Activated CD4-positive, alpha-beta memory T cell treated with anti-CD3 and anti-CD28 coated beads, Interleukin-2, amount 10 ng/mL, durations not matched to agents 7 days and 5 days (primary cell): ENCODE measurements around the gene PXDN. TPM values are rescaled to one million over a fixed set of nuclear protein-coding genes. Genes with fewer than 3 reads are reported as not detected.
"Not testable (repeated sequence)": the region's sequence is repeated elsewhere in the genome, so short reads cannot be mapped to it uniquely, and the experiment has no call there.

Experiments
- CTCF ChIA-PET: fragments of 350-600 bp; sonication (Branson Sonifier 250); formaldehyde crosslinking; loops from one replicate; lab custom pipeline; 2021; ENCODE audit warnings: antibody characterized with exemption, inconsistent platforms; lab: Charles Lee
- POLR2A ChIA-PET: fragments of 350-600 bp; sonication (Branson Sonifier 250); formaldehyde crosslinking; loops from one replicate; lab custom pipeline; 2021; ENCODE audit warnings: antibody characterized with exemption; lab: Charles Lee
- DNase-seq: peaks from one replicate; pipeline ENCODE4 v3.0.0-alpha.2; 2020
- H3K27ac Mint-ChIP-seq: one replicate; pipeline ENCODE4 v1.8.0; 2021; ENCODE audit warnings: mild to moderate bottlenecking, mixed read lengths
- H3K27me3 Mint-ChIP-seq: one replicate; pipeline ENCODE4 v1.8.0; 2021; ENCODE audit warnings: mixed read lengths
- H3K36me3 Mint-ChIP-seq: one replicate; pipeline ENCODE4 v1.8.0; 2021; ENCODE audit warnings: low read depth, mixed read lengths
- H3K4me1 Mint-ChIP-seq: one replicate; pipeline ENCODE4 v1.8.0; 2021; ENCODE audit warnings: mixed read lengths
- H3K4me3 Mint-ChIP-seq: one replicate; pipeline ENCODE4 v1.8.0; 2021; ENCODE audit warnings: mild to moderate bottlenecking, mixed read lengths
- H3K9me3 Mint-ChIP-seq: one replicate; pipeline ENCODE4 v1.8.0; 2021; ENCODE audit warnings: mixed read lengths
- total RNA-seq, 2 experiments: library from RNA; stranded (reverse); gene quantifications; one replicate each; pipeline ENCODE4 v1.2.3, GENCODE V29; 2021

Gene PXDN
- total RNA-seq, 2 experiments from 2014 or later = not detected

GRCh38 chr2:1713142-1713838, 31.0 kb downstream of the PXDN start:
- Mint-ChIP-seq H3K9me3 (peaks cover 9% of the 10 kb centered on the region), H3K4me3 (no peak overlapping the region), H3K4me1 (no peaks in the 10 kb centered on the region), H3K27me3 (no peaks in the 10 kb centered on the region), H3K36me3 (no peaks in the 10 kb centered on the region), H3K27ac (no peak overlapping the region)
- ChIA-PET CTCF (no interaction called here), POLR2A (no interaction called here)
- no peak for DNase-seq

GRCh38 chr2:1709946-1710560, 34.3 kb downstream of the PXDN start:
- ChIA-PET CTCF (no interaction called here), POLR2A (no interaction called here)
- Mint-ChIP-seq H3K27ac (no peak overlapping the region), H3K4me3 (no peak overlapping the region), H3K36me3 (no peaks in the 10 kb centered on the region), H3K9me3 (no peaks in the 10 kb centered on the region), H3K27me3 (peaks cover 2% of the 10 kb centered on the region), H3K4me1 (no peaks in the 10 kb centered on the region)
- no peak for DNase-seq

- ChIA-PET POLR2A (no interaction called here), CTCF (no interaction called here)
- no peak overlapping the region for H3K4me3 Mint-ChIP-seq
- DNase-seq = no peak
- H3K27me3 Mint-ChIP-seq = peaks cover 2% of the 10 kb centered on the region
- H3K36me3 Mint-ChIP-seq = no peaks in the 10 kb centered on the region
- H3K4me1 Mint-ChIP-seq = no peaks in the 10 kb centered on the region
- no peaks in the 10 kb centered on the region for H3K9me3 Mint-ChIP-seq
- H3K27ac Mint-ChIP-seq = no peak overlapping the region
These were observed 35.0 kb downstream of the PXDN start for GRCh38 chr2:1709335-1709605.

GRCh38 chr2:1708476-1709334, 35.6 kb downstream of the PXDN start:
- Mint-ChIP-seq H3K9me3 (no peaks in the 10 kb centered on the region), H3K27ac (no peak overlapping the region), H3K4me3 (no peak overlapping the region), H3K4me1 (no peaks in the 10 kb centered on the region), H3K36me3 (no peaks in the 10 kb centered on the region), H3K27me3 (peaks cover 2% of the 10 kb centered on the region)
- POLR2A ChIA-PET = no interaction called here
- CTCF ChIA-PET = no interaction called here
- DNase-seq = no peak

- ChIA-PET POLR2A (no interaction called here), CTCF (no interaction called here)
- Mint-ChIP-seq H3K4me1 (no peaks in the 10 kb centered on the region), H3K36me3 (no peaks in the 10 kb centered on the region), H3K9me3 (no peaks in the 10 kb centered on the region), H3K27ac (no peak overlapping the region), H3K27me3 (peaks cover 2% of the 10 kb centered on the region), H3K4me3 (no peak overlapping the region)
- no peak for DNase-seq
These were observed 36.4 kb downstream of the PXDN start for GRCh38 chr2:1707771-1708418.

GRCh38 chr2:1706089-1706841, 38.0 kb downstream of the PXDN start:
- H3K4me1 Mint-ChIP-seq, H3K36me3 Mint-ChIP-seq, H3K27me3 Mint-ChIP-seq, POLR2A ChIA-PET, H3K4me3 Mint-ChIP-seq, H3K27ac Mint-ChIP-seq, CTCF ChIA-PET, H3K9me3 Mint-ChIP-seq, DNase-seq: not testable (repeated sequence)

- ChIA-PET CTCF (no interaction called here), POLR2A (no interaction called here)
- Mint-ChIP-seq H3K27ac (no peak overlapping the region), H3K9me3 (no peaks in the 10 kb centered on the region), H3K4me1 (no peaks in the 10 kb centered on the region), H3K27me3 (peaks cover 2% of the 10 kb centered on the region), H3K36me3 (no peaks in the 10 kb centered on the region), H3K4me3 (no peak overlapping the region)
- DNase-seq = no peak
These were observed 38.7 kb downstream of the PXDN start for GRCh38 chr2:1705557-1706076.

GRCh38 chr2:1704631-1705556, 39.4 kb downstream of the PXDN start:
- H3K27me3 Mint-ChIP-seq = peaks cover 2% of the 10 kb centered on the region
- CTCF ChIA-PET = no interaction called here
- no peaks in the 10 kb centered on the region for H3K36me3 Mint-ChIP-seq
- no peak overlapping the region for H3K4me3 Mint-ChIP-seq
- H3K27ac Mint-ChIP-seq = no peak overlapping the region
- H3K4me1 Mint-ChIP-seq = no peaks in the 10 kb centered on the region
- H3K9me3 Mint-ChIP-seq = no peaks in the 10 kb centered on the region
- POLR2A ChIA-PET = no interaction called here
- DNase-seq = no peak

- DNase-seq = no peak
- ChIA-PET POLR2A (no interaction called here), CTCF (no interaction called here)
- Mint-ChIP-seq H3K4me1 (no peaks in the 10 kb centered on the region), H3K4me3 (no peak overlapping the region), H3K27me3 (no peaks in the 10 kb centered on the region), H3K36me3 (no peaks in the 10 kb centered on the region), H3K27ac (no peak overlapping the region), H3K9me3 (no peaks in the 10 kb centered on the region)
These were observed 42.1 kb downstream of the PXDN start for GRCh38 chr2:1702186-1702565.

GRCh38 chr2:1701556-1702185, 42.6 kb downstream of the PXDN start:
- Mint-ChIP-seq H3K27ac (no peak overlapping the region), H3K27me3 (no peaks in the 10 kb centered on the region), H3K9me3 (no peaks in the 10 kb centered on the region), H3K4me3 (no peak overlapping the region), H3K36me3 (no peaks in the 10 kb centered on the region), H3K4me1 (no peaks in the 10 kb centered on the region)
- no peak for DNase-seq
- CTCF ChIA-PET = no interaction called here
- POLR2A ChIA-PET = no interaction called here

- Mint-ChIP-seq H3K9me3 (no peaks in the 10 kb centered on the region), H3K4me3 (no peak overlapping the region)
These were observed 43.3 kb downstream of the PXDN start for GRCh38 chr2:1701020-1701419.

GRCh38 chr2:1700427-1700826, 43.9 kb downstream of the PXDN start:
- H3K4me1 Mint-ChIP-seq, H3K27me3 Mint-ChIP-seq, H3K27ac Mint-ChIP-seq, CTCF ChIA-PET, H3K36me3 Mint-ChIP-seq, H3K9me3 Mint-ChIP-seq, POLR2A ChIA-PET, H3K4me3 Mint-ChIP-seq, DNase-seq: not testable (repeated sequence)

More at GRCh38 chr2:1701020-1701419, 43.3 kb downstream of the PXDN start:
- CTCF ChIA-PET = no interaction called here
- POLR2A ChIA-PET = no interaction called here
- no peak for DNase-seq
- no peaks in the 10 kb centered on the region for H3K36me3 Mint-ChIP-seq
- no peak overlapping the region for H3K27ac Mint-ChIP-seq
- no peaks in the 10 kb centered on the region for H3K4me1 Mint-ChIP-seq
- no peaks in the 10 kb centered on the region for H3K27me3 Mint-ChIP-seq
